H1 (cell line): ENCODE results near the gene SP4. TPM values are rescaled to one million over a fixed set of nuclear protein-coding genes. Genes with fewer than 3 reads are reported as not detected.

Experiments
- BCL11A ChIP-seq, 2 experiments: IDR thresholded peaks; one replicate each; pipeline ENCODE4 v1.6.1; 2011; ENCODE audit warnings: low read depth in 2 of 2, low read length in 2 of 2, mild to moderate bottlenecking in 2 of 2
- CHD1 ChIP-seq: IDR thresholded peaks from 2 replicates; pipeline ENCODE4 v1.6.1; 2012; ENCODE audit warnings: low read depth, low read length, improper control_type of control experiment
- MAFK ChIP-seq: IDR thresholded peaks from 2 replicates; pipeline ENCODE4 v1.6.1; 2012; ENCODE audit warnings: low read depth, mild to moderate bottlenecking, improper control_type of control experiment, low read length
- PHF8 ChIP-seq: fragments of 200-600 bp; sonication (generic); conservative IDR thresholded peaks from 2 replicates; pipeline ENCODE4 v1.7.1; 2012; ENCODE audit warnings: low read depth, mild to moderate bottlenecking, inconsistent platforms, low read length, moderate library complexity
- POLR2AphosphoS5 ChIP-seq: IDR thresholded peaks from 2 replicates; pipeline ENCODE4 v1.6.1; 2011; ENCODE audit warnings: low read depth, low read length
- RNF2 ChIP-seq: fragments of 200-900, 300-1000 bp; sonication (generic); IDR thresholded peaks from 2 replicates; pipeline ENCODE4 v1.7.1; 2016; ENCODE audit warnings: borderline replicate concordance, low read depth, mild to moderate bottlenecking, antibody characterized with exemption, low read length; ENCODE audit not compliant: poor library complexity, severe bottlenecking; ENCODE audit errors: missing control alignments
- TCF12 ChIP-seq: IDR thresholded peaks from 2 replicates; pipeline ENCODE4 v1.6.1; 2011; ENCODE audit warnings: low read depth, mild to moderate bottlenecking, low read length
- TEAD4 ChIP-seq: IDR thresholded peaks from 2 replicates; pipeline ENCODE4 v1.6.1; 2012; ENCODE audit warnings: low read depth, low read length, inconsistent platforms, mixed read lengths
- polyA plus RNA-seq, 7 experiments: library from polyadenylated mRNA; depleted of rRNA in 3 of 7; stranded (reverse) in 5 of 7; unstranded in 2 of 7; fragments of >200 nt in 5 of 7; fragments of 200-250 nt in 2 of 7; gene quantifications; 1 replicate in 5 of 7; 2 replicates in 1 of 7; 4 replicates in 1 of 7; pipeline versions ENCODE4 v1.2.1 to v1.2.3, GENCODE V29; 2011 to 2013; ENCODE audit warnings: missing spikeins in 2 of 7, mixed read lengths in 2 of 7
- total RNA-seq: library from RNA; stranded (reverse); fragmentation: NEBNext Ultra II Directional; extraction: Animal tissue kit (Norgen Biotek cat#: 25700); gene quantifications from 2 replicates; pipeline ENCODE4 v1.2.1, GENCODE V29; 2021
- TF ChIP-seq, protein P1 (sequence below): fragments of 300-600 bp; sonication (generic); IDR thresholded peaks from 2 replicates; pipeline ENCODE4 v1.7.1; 2012; ENCODE audit warnings: low read length, moderate library complexity, mild to moderate bottlenecking, inconsistent platforms; ENCODE audit not compliant: insufficient replicate concordance

Gene SP4
- total and polyA plus RNA-seq, 2 of the 8 experiments (the other 6 are each of a cell fraction or from before 2014, with no cell fraction given) = 10.0 to 24.0 TPM

DNA sequence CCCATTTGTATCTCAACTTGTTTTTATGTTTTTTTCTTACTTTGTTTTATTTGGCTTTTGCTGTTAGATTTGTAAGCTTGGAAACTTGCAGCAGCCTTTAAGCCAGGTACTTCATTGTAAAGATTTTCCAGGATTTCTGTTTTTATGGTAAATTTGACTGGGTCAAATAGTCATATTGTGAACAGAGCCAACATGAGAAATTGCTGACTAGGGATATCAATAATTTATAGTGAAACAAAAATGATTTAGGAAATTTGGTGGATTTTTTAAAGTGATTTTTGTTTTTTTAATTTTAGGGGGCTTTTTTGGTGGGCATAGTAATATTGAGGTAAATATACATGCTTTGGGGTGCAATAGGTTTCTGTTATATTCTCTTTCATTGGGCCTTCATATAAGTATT is 22.2 kb downstream of the SP4 start (continued):
- TF ChIP-seq RNF2 (no peak), MAFK (no peak), CHD1 (no peak), BCL11A (IDR thresholded peaks at IDR 0.05; ENCODE audit: low read depth in 2 of 2, low read length in 2 of 2) (no peak), TEAD4 (no peak), TCF12 (no peak), POLR2AphosphoS5 (no peak), PHF8 (no peak)
- TF ChIP-seq, protein P1, sequence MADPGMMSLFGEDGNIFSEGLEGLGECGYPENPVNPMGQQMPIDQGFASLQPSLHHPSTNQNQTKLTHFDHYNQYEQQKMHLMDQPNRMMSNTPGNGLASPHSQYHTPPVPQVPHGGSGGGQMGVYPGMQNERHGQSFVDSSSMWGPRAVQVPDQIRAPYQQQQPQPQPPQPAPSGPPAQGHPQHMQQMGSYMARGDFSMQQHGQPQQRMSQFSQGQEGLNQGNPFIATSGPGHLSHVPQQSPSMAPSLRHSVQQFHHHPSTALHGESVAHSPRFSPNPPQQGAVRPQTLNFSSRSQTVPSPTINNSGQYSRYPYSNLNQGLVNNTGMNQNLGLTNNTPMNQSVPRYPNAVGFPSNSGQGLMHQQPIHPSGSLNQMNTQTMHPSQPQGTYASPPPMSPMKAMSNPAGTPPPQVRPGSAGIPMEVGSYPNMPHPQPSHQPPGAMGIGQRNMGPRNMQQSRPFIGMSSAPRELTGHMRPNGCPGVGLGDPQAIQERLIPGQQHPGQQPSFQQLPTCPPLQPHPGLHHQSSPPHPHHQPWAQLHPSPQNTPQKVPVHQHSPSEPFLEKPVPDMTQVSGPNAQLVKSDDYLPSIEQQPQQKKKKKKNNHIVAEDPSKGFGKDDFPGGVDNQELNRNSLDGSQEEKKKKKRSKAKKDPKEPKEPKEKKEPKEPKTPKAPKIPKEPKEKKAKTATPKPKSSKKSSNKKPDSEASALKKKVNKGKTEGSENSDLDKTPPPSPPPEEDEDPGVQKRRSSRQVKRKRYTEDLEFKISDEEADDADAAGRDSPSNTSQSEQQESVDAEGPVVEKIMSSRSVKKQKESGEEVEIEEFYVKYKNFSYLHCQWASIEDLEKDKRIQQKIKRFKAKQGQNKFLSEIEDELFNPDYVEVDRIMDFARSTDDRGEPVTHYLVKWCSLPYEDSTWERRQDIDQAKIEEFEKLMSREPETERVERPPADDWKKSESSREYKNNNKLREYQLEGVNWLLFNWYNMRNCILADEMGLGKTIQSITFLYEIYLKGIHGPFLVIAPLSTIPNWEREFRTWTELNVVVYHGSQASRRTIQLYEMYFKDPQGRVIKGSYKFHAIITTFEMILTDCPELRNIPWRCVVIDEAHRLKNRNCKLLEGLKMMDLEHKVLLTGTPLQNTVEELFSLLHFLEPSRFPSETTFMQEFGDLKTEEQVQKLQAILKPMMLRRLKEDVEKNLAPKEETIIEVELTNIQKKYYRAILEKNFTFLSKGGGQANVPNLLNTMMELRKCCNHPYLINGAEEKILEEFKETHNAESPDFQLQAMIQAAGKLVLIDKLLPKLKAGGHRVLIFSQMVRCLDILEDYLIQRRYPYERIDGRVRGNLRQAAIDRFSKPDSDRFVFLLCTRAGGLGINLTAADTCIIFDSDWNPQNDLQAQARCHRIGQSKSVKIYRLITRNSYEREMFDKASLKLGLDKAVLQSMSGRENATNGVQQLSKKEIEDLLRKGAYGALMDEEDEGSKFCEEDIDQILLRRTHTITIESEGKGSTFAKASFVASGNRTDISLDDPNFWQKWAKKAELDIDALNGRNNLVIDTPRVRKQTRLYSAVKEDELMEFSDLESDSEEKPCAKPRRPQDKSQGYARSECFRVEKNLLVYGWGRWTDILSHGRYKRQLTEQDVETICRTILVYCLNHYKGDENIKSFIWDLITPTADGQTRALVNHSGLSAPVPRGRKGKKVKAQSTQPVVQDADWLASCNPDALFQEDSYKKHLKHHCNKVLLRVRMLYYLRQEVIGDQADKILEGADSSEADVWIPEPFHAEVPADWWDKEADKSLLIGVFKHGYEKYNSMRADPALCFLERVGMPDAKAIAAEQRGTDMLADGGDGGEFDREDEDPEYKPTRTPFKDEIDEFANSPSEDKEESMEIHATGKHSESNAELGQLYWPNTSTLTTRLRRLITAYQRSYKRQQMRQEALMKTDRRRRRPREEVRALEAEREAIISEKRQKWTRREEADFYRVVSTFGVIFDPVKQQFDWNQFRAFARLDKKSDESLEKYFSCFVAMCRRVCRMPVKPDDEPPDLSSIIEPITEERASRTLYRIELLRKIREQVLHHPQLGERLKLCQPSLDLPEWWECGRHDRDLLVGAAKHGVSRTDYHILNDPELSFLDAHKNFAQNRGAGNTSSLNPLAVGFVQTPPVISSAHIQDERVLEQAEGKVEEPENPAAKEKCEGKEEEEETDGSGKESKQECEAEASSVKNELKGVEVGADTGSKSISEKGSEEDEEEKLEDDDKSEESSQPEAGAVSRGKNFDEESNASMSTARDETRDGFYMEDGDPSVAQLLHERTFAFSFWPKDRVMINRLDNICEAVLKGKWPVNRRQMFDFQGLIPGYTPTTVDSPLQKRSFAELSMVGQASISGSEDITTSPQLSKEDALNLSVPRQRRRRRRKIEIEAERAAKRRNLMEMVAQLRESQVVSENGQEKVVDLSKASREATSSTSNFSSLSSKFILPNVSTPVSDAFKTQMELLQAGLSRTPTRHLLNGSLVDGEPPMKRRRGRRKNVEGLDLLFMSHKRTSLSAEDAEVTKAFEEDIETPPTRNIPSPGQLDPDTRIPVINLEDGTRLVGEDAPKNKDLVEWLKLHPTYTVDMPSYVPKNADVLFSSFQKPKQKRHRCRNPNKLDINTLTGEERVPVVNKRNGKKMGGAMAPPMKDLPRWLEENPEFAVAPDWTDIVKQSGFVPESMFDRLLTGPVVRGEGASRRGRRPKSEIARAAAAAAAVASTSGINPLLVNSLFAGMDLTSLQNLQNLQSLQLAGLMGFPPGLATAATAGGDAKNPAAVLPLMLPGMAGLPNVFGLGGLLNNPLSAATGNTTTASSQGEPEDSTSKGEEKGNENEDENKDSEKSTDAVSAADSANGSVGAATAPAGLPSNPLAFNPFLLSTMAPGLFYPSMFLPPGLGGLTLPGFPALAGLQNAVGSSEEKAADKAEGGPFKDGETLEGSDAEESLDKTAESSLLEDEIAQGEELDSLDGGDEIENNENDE = no peak
